H9 (cell line): Measurements from ENCODE around the gene KRT24. TPM values are rescaled to one million over a fixed set of nuclear protein-coding genes. Genes with fewer than 3 reads are reported as not detected.

Experiments used
- DNase-seq: peaks from one replicate; pipeline ENCODE4 v3.0.0-alpha.2; 2017
- H2AFZ ChIP-seq: one replicate; pipeline ENCODE4 v1.6.1; 2013; ENCODE audit warnings: mild to moderate bottlenecking, low read length, control low read depth, moderate library complexity
- H2AK5ac ChIP-seq: 2 replicates; pipeline ENCODE4 v1.6.1; 2013; ENCODE audit warnings: low read length, control low read depth, mixed read lengths; ENCODE audit not compliant: insufficient read length
- H2BK120ac ChIP-seq: one replicate; pipeline ENCODE4 v1.6.1; 2013; ENCODE audit warnings: low read depth, mild to moderate bottlenecking, low read length, control low read depth, inconsistent platforms; ENCODE audit not compliant: poor library complexity, severe bottlenecking
- H2BK12ac ChIP-seq: 2 replicates; pipeline ENCODE4 v1.6.1; 2013; ENCODE audit warnings: low read length, control low read depth, mixed read lengths, low read depth; ENCODE audit not compliant: insufficient read length
- H2BK15ac ChIP-seq: 2 replicates; pipeline ENCODE4 v1.6.1; 2013; ENCODE audit warnings: low read depth, low read length, control low read depth
- H2BK20ac ChIP-seq: one replicate; pipeline ENCODE4 v1.6.1; 2013; ENCODE audit warnings: low read depth, mild to moderate bottlenecking, low read length, control low read depth, inconsistent platforms; ENCODE audit not compliant: poor library complexity, severe bottlenecking
- H2BK5ac ChIP-seq: 2 replicates; pipeline ENCODE4 v1.6.1; 2013; ENCODE audit warnings: low read length, control low read depth, mixed read lengths; ENCODE audit not compliant: insufficient read length
- H3K14ac ChIP-seq: 2 replicates; pipeline ENCODE4 v1.6.1; 2013; ENCODE audit warnings: low read length, control low read depth; ENCODE audit not compliant: insufficient read depth
- H3K18ac ChIP-seq: 2 replicates; pipeline ENCODE4 v1.6.1; 2013; ENCODE audit warnings: low read depth, mild to moderate bottlenecking, mixed read lengths, low read length, control low read depth; ENCODE audit not compliant: insufficient read length
- H3K23ac ChIP-seq: 2 replicates; pipeline ENCODE4 v1.6.1; 2013; ENCODE audit warnings: low read length, control low read depth, mixed read lengths, low read depth; ENCODE audit not compliant: insufficient read length
- H3K23me2 ChIP-seq: 2 replicates; pipeline ENCODE4 v1.6.1; 2013; ENCODE audit warnings: low read depth, mild to moderate bottlenecking, mixed read lengths, low read length, control low read depth; ENCODE audit not compliant: insufficient read length, poor library complexity, severe bottlenecking
- H3K27ac ChIP-seq: 2 replicates; pipeline ENCODE4 v1.5.1; 2013; ENCODE audit warnings: low read length, control low read depth, mixed read lengths, low read depth; ENCODE audit not compliant: insufficient read length
- H3K27me3 ChIP-seq: 2 replicates; pipeline ENCODE4 v1.6.1; 2013; ENCODE audit warnings: low read length, control low read depth, inconsistent platforms; ENCODE audit not compliant: insufficient read depth
- H3K4ac ChIP-seq: 2 replicates; pipeline ENCODE4 v1.6.1; 2013; ENCODE audit warnings: low read depth, mild to moderate bottlenecking, control low read depth, inconsistent platforms, low read length, moderate library complexity
- H3K4me1 ChIP-seq: 2 replicates; pipeline ENCODE4 v1.6.1; 2013; ENCODE audit warnings: low read length, control low read depth, inconsistent platforms; ENCODE audit not compliant: insufficient read depth
- H3K4me2 ChIP-seq: 2 replicates; pipeline ENCODE4 v1.6.1; 2013; ENCODE audit warnings: low read length, control low read depth, mixed read lengths; ENCODE audit not compliant: insufficient read length, insufficient read depth
- H3K56ac ChIP-seq: 2 replicates; pipeline ENCODE4 v1.6.1; 2013; ENCODE audit warnings: low read depth, mild to moderate bottlenecking, mixed read lengths, low read length, control low read depth; ENCODE audit not compliant: insufficient read length
- H3K79me1 ChIP-seq: 2 replicates; pipeline ENCODE4 v1.6.1; 2013; ENCODE audit warnings: low read depth, mild to moderate bottlenecking, moderate library complexity, low read length, control low read depth, inconsistent platforms; ENCODE audit not compliant: insufficient read depth, poor library complexity, severe bottlenecking
- H3K79me2 ChIP-seq: 2 replicates; pipeline ENCODE4 v1.6.1; 2013; ENCODE audit warnings: low read length, control low read depth, inconsistent platforms; ENCODE audit not compliant: insufficient read depth
- H3K9ac ChIP-seq: 2 replicates; pipeline ENCODE4 v1.6.1; 2013; ENCODE audit warnings: low read length, control low read depth, mixed read lengths; ENCODE audit not compliant: insufficient read length; ENCODE audit errors: extremely low read depth
- H3K9me3 ChIP-seq: one replicate; pipeline ENCODE4 v1.6.1; 2013; ENCODE audit warnings: low read depth, low read length, inconsistent platforms; ENCODE audit not compliant: control insufficient read depth
- H3T11ph ChIP-seq: one replicate; pipeline ENCODE4 v1.6.1; 2013; ENCODE audit warnings: mild to moderate bottlenecking, low read length, control low read depth, inconsistent platforms
- H4K20me1 ChIP-seq: one replicate; pipeline ENCODE4 v1.6.1; 2013; ENCODE audit not compliant: control insufficient read depth, insufficient read length, insufficient read depth
- H4K5ac ChIP-seq: 2 replicates; pipeline ENCODE4 v1.6.1; 2013; ENCODE audit warnings: low read depth, mild to moderate bottlenecking, mixed read lengths, low read length, control low read depth; ENCODE audit not compliant: insufficient read length
- H4K8ac ChIP-seq: replicated peaks from 2 replicates; pipeline ENCODE4 v1.6.1; 2013; ENCODE audit warnings: low read length, control low read depth, mixed read lengths, low read depth; ENCODE audit not compliant: insufficient read length
- H4K91ac ChIP-seq: 2 replicates; pipeline ENCODE4 v1.6.1; 2013; ENCODE audit warnings: low read depth, mild to moderate bottlenecking, moderate library complexity, mixed read lengths, low read length, control low read depth; ENCODE audit not compliant: insufficient read length
- H3K27ac Mint-ChIP-seq, 3 experiments: 2 replicates in 2 of 3; 3 replicates in 1 of 3; pipeline ENCODE4 v1.8.0; 2020 to 2021; ENCODE audit warnings: mixed read lengths in 3 of 3, mild to moderate bottlenecking in 1 of 3, moderate library complexity in 1 of 3
- H3K27me3 Mint-ChIP-seq: 2 replicates; pipeline ENCODE4 v1.8.0; 2021; ENCODE audit warnings: low read depth, mild to moderate bottlenecking, moderate library complexity, mixed read lengths
- H3K36me3 Mint-ChIP-seq, 3 experiments: 2 replicates in 2 of 3; 3 replicates in 1 of 3; pipeline ENCODE4 v1.8.0; 2020 to 2021; ENCODE audit warnings: low read depth in 3 of 3, mixed read lengths in 3 of 3; ENCODE audit not compliant: insufficient read depth in 1 of 3
- H3K4me1 Mint-ChIP-seq, 2 experiments: 2 replicates each; pipeline ENCODE4 v1.8.0; 2020; ENCODE audit warnings: mixed read lengths in 2 of 2
- H3K4me3 Mint-ChIP-seq, 2 experiments: 2 replicates in 1 of 2; 3 replicates in 1 of 2; pipeline ENCODE4 v1.8.0; 2020 to 2021; ENCODE audit warnings: mild to moderate bottlenecking in 2 of 2, mixed read lengths in 2 of 2, moderate library complexity in 1 of 2
- H3K9me3 Mint-ChIP-seq, 2 experiments: 2 replicates in 1 of 2; 3 replicates in 1 of 2; pipeline ENCODE4 v1.8.0; 2020; ENCODE audit warnings: mild to moderate bottlenecking in 2 of 2, mixed read lengths in 2 of 2, moderate library complexity in 1 of 2
- WGBS: extraction: QIAGEN DNeasy Blood & Tissue Kit; methylation state at CpG from one replicate; pipeline ENCODE4 v1.1.7; 2013; ENCODE audit warnings: missing lambda C conversion rate, low lambda C conversion rate, mixed read lengths; ENCODE audit not compliant: insufficient read length; ENCODE audit errors: extremely low coverage; 5-methylcytosine and 5-hydroxymethylcytosine counted together
- long read RNA-seq: library from polyadenylated mRNA; unstranded; transcript quantifications from one replicate; pipeline ENCODE4 v2.0.0, GENCODE V29; 2020
- total RNA-seq: library from RNA; stranded (reverse); gene quantifications from 2 replicates; pipeline ENCODE4 v1.2.1, GENCODE V29; 2021
- TF ChIP-seq, protein P1 (sequence below): fragments of 200-600 bp; sonication (generic); conservative IDR thresholded peaks from 3 replicates; pipeline ENCODE4 v1.8.0; 2021; ENCODE audit warnings: antibody characterized with exemption, mild to moderate bottlenecking

KRT24 gene
- not detected in 2 replicates for total RNA-seq
- long read RNA-seq = 0 reads

DNA sequence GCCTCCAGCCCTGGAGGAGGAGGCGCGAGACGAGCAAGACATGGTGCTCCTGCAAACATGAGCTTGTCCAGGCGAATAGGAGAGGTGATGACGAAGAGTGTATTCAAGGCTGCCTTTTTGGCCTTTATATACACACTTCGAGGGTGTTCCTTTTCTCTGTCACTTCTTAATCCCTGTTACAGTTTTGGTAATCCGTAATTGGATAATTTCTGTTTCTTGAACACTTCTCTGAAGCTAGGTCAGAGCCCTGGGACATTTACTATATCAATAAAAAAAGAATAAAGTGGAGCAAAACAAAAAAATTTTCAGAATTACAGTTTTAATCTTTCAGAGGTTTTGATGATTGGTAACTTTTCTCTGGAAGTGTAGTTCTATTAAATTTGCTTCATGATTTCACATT lies at the start of gene KRT24:
Gene KRT24, minus strand, starts transcription at position 101 of the 400 bp plus-strand sequence. Its CDS starts 59 bp downstream, at position 42.
- H2BK20ac ChIP-seq = no peak within 1 kb of the TSS
- H3K79me2 ChIP-seq = no peaks in the 10 kb centered on the region
- H3K14ac ChIP-seq = no peak within 1 kb of the TSS; the same call in 1 of the 2 replicates
- no peak within 1 kb of the TSS for H2AFZ ChIP-seq
- H2BK5ac ChIP-seq = no peak within 1 kb of the TSS
- H3K4me2 ChIP-seq = no peak within 1 kb of the TSS
- Mint-ChIP-seq H3K27ac (no peak within 1 kb of the TSS), H3K9me3 (no peaks in the 10 kb centered on the region), H3K4me1 (peaks cover 0 to 3% of the 10 kb centered on the region in 2 experiments; a peak in 1 of 4 replicates), H3K27me3 (peaks cover 3% of the 10 kb centered on the region; the same call in 1 of the 2 replicates), H3K36me3 (no peaks in the 10 kb centered on the region), H3K4me3 (no peak within 1 kb of the TSS)
- H3K27ac ChIP-seq = no peak within 1 kb of the TSS
- H2AK5ac ChIP-seq = no peak within 1 kb of the TSS
- no peaks in the 10 kb centered on the region for H3K23me2 ChIP-seq
- WGBS = no CpG with 5 or more reads among the region's 7 CpGs
- no peak within 1 kb of the TSS for H3K56ac ChIP-seq
- H3K4me1 ChIP-seq = no peaks in the 10 kb centered on the region
- H3K23ac ChIP-seq = no peak within 1 kb of the TSS
- no peak within 1 kb of the TSS for H3K4ac ChIP-seq
- H3K18ac ChIP-seq = no peak within 1 kb of the TSS
- no peak for DNase-seq
- H3K9ac ChIP-seq = no peak within 1 kb of the TSS
- no peak within 1 kb of the TSS for H2BK120ac ChIP-seq
- H3T11ph ChIP-seq = no peak within 1 kb of the TSS
- H4K20me1 ChIP-seq = no peaks in the 10 kb centered on the region
- no peak within 1 kb of the TSS for H2BK15ac ChIP-seq
- TF ChIP-seq, protein P1, sequence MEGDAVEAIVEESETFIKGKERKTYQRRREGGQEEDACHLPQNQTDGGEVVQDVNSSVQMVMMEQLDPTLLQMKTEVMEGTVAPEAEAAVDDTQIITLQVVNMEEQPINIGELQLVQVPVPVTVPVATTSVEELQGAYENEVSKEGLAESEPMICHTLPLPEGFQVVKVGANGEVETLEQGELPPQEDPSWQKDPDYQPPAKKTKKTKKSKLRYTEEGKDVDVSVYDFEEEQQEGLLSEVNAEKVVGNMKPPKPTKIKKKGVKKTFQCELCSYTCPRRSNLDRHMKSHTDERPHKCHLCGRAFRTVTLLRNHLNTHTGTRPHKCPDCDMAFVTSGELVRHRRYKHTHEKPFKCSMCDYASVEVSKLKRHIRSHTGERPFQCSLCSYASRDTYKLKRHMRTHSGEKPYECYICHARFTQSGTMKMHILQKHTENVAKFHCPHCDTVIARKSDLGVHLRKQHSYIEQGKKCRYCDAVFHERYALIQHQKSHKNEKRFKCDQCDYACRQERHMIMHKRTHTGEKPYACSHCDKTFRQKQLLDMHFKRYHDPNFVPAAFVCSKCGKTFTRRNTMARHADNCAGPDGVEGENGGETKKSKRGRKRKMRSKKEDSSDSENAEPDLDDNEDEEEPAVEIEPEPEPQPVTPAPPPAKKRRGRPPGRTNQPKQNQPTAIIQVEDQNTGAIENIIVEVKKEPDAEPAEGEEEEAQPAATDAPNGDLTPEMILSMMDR = no peak
- H4K5ac ChIP-seq = no peak within 1 kb of the TSS
- H2BK12ac ChIP-seq = no peak within 1 kb of the TSS
- H4K8ac ChIP-seq = no peak within 1 kb of the TSS
- no peaks in the 10 kb centered on the region for H3K79me1 ChIP-seq
- no peak within 1 kb of the TSS for H4K91ac ChIP-seq
- no peaks in the 10 kb centered on the region for H3K9me3 ChIP-seq
- H3K27me3 ChIP-seq = no peaks in the 10 kb centered on the region
